ENCODE measurements around the gene BANP. TPM values are rescaled to one million over a fixed set of nuclear protein-coding genes. Genes with fewer than 3 reads are reported as not detected.

Gene BANP
- total and polyA plus RNA-seq, 2 of the 8 experiments (the other 6 are each of a cell fraction or from before 2014, with no cell fraction given) = 25.8 to 39.8 TPM

DNA sequence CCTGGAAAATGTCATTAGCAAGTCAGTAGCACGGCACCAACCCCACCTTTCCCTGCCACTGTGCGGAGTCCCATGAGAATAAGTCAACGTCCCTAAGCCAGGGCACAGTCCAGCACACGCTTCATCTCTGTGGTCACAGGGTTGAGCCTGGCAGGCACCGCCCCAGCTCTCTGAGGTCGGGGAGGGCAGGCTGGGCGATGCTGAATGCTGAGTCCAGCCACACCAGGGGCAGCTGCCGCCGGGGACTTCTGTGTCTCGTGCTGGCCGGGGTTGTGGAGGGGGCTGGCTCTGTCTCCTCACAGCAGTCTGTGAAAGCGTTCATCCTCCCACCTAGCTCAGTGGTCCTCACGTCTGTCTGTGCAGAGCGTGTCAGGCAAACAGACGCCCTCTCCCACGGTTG lies 53.2 kb downstream of the BANP start:
- ChIA-PET POLR2A (ENCODE audit: partially characterized antibody) (no interaction called here), CTCF (ENCODE audit: partially characterized antibody) (interaction anchor here (0.6 to 4.5 kb wide), 14 partner anchors 8 to 321 kb away, joined by 3 to 27 read pairs (median 4); no protein-coding TSS in a partner anchor)
- H3K4me2 ChIP-seq (ENCODE audit: insufficient read depth in 1 of 2, low read depth in 2 of 2, low read length in 2 of 2) = no peak overlapping the region
- no peak overlapping the region for H3K4me3 ChIP-seq (ENCODE audit: extremely low read depth in 1 of 4, insufficient read depth in 2 of 4, low read depth in 3 of 4, low read length in 4 of 4)
- H3K14ac ChIP-seq (ENCODE audit: insufficient read length) = no peak overlapping the region
- H2BK20ac ChIP-seq (ENCODE audit: low read length) = no peak overlapping the region
- peak overlapping the region; percentile 35; the same call in 1 of the 2 replicates for H2BK5ac ChIP-seq (ENCODE audit: low read depth, low read length)
- H4K5ac ChIP-seq (ENCODE audit: insufficient read length, low read depth, low read length) = no peak overlapping the region
- H3K9me3 ChIP-seq (ENCODE audit: insufficient read depth in 2 of 2, low read depth in 1 of 2, low read length in 1 of 2) = no peaks in the 10 kb centered on the region; a peak in 1 of 4 replicates
- H3K4ac ChIP-seq (replicated peaks; ENCODE audit: insufficient read length, low read depth, low read length) = no peak overlapping the region
- DNase-seq (ENCODE audit: low read depth in 1 of 2, low spot score in 2 of 2) = no peak
- peaks cover 0 to 3% of the 10 kb centered on the region in 2 experiments for H4K20me1 ChIP-seq (replicated peaks in 1 of 2; ENCODE audit: control insufficient read depth in 1 of 2, insufficient read depth in 2 of 2, low read length in 2 of 2)
- no peak overlapping the region for H3K56ac ChIP-seq (replicated peaks; ENCODE audit: insufficient read length, low read depth, low read length)
- no peak overlapping the region for H2BK120ac ChIP-seq (replicated peaks; ENCODE audit: low read depth, low read length)
- no peak overlapping the region for H2BK15ac ChIP-seq (ENCODE audit: low read length)
- no peak overlapping the region for H2BK12ac ChIP-seq (ENCODE audit: low read depth, low read length)
- TF ChIP-seq TBP (IDR thresholded peaks at IDR 0.05; ENCODE audit: low read depth, low read length) = no peak
- TF ChIP-seq EP300 (IDR thresholded peaks at IDR 0.05; ENCODE audit: borderline replicate concordance in 1 of 2, low read depth in 2 of 2, low read length in 2 of 2) = no peak
- H3K79me2 ChIP-seq (ENCODE audit: control insufficient read depth in 1 of 2, insufficient read depth in 2 of 2, low read length in 2 of 2) = peaks cover 0 to 3% of the 10 kb centered on the region in 2 experiments; a peak in 2 of 4 replicates
- H2AK5ac ChIP-seq (ENCODE audit: low read depth, low read length) = no peak overlapping the region
- H3K23me2 ChIP-seq (ENCODE audit: low read depth, low read length) = no peaks in the 10 kb centered on the region
- H2AFZ ChIP-seq (ENCODE audit: low read length) = no peak overlapping the region
- peaks cover 0 to 12% (median 7%) of the 10 kb centered on the region in 4 experiments; a peak in 5 of 8 replicates for H3K36me3 ChIP-seq (ENCODE audit: control insufficient read depth in 2 of 4, insufficient read depth in 4 of 4, low read length in 3 of 4)
- WGBS, 2 experiments (ENCODE audit: extremely low coverage in 1 of 2, insufficient coverage in 1 of 2, insufficient read length in 1 of 2, insufficient replicate concordance in 2 of 2, low coverage in 1 of 2, low lambda C conversion rate in 2 of 2, missing lambda C conversion rate in 1 of 2) = 93% methylated on average over 16 of the region's 16 CpGs; no CpG with 5 or more reads in 1 of the 2 experiments
- H3K23ac ChIP-seq (ENCODE audit: insufficient read length) = no peak overlapping the region
- H3K9ac ChIP-seq (replicated peaks in 1 of 4; ENCODE audit: extremely low read depth in 1 of 4, low read depth in 3 of 4, low read length in 3 of 4) = no peak overlapping the region
- H3K4me1 ChIP-seq (replicated peaks in 1 of 4; ENCODE audit: control insufficient read depth in 3 of 4, insufficient read depth in 4 of 4, low read length in 3 of 4) = peaks cover 0 to 5% (median 2%) of the 10 kb centered on the region in 4 experiments; a peak in 3 of 7 replicates
- no peak for FAIRE-seq
- H3K79me1 ChIP-seq (ENCODE audit: low read depth, low read length) = peaks cover 14% of the 10 kb centered on the region; the same call in 1 of the 2 replicates
- no peak overlapping the region for H3K18ac ChIP-seq (ENCODE audit: extremely low read depth, low read length)
- H3K27me3 ChIP-seq (replicated peaks in 1 of 4; ENCODE audit: control insufficient read depth in 3 of 4, extremely low read depth in 1 of 4, insufficient read depth in 3 of 4, low read length in 3 of 4) = no peaks in the 10 kb centered on the region
- H4K91ac ChIP-seq (replicated peaks; ENCODE audit: insufficient read length, low read length) = no peak overlapping the region
- H3K27ac ChIP-seq (ENCODE audit: low read depth, low read length) = no peak overlapping the region
- H4K8ac ChIP-seq (ENCODE audit: extremely low read depth, insufficient read depth, low read length) = no peak overlapping the region; the same call in 1 of the 2 replicates
